ENCODE measurements around the gene KCTD13. TPM values are rescaled to one million over a fixed set of nuclear protein-coding genes. Genes with fewer than 3 reads are reported as not detected.

KCTD13 gene
- total RNA-seq, 1 donor from 2014 or later, result 38.2 TPM

DNA sequence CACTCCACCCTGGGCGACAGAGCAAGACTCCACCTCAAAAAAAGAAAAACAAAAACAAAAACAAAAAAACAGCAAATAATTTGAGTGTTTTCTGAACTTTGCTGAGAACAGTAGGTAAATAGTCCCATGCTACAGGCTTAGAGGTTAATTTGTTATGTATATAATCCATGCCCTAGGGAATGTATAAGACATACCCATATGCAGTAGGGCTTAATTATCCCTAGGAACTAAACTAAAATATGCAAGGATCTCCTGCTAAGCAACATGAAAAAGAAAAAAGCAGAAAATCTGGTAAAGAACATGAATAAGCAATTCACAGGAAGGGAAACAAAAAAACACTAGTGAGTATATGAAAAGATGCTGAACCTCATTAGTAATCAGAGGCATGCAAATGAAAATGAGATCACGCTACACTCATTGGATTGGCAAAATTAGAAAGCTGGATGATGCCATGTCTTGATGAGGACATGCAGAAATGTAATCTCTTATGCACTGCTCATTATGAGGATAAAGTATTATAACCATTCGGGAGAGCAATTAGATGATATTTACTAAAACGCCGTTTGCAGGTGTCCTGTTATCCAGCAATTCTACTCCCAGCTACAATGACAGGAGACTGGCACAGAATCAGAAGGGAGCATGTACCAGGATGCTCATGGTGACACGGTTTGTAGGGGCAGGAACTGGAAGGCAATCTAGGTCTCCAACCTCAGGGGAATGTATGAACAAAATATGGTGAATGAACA is 5.6 kb downstream of the KCTD13 start:
- Histone ChIP-seq H3K36me3 (ENCODE audit: control insufficient read depth, insufficient read depth, low read length) (no peaks in the 10 kb centered on the region), H3K27me3 (ENCODE audit: control insufficient read depth, insufficient read depth, low read length) (no peaks in the 10 kb centered on the region), H3K4me3 (ENCODE audit: low read depth, low read length) (no peak overlapping the region)
- no peak for DNase-seq (ENCODE audit: low read depth)
- TF ChIP-seq, protein P1, sequence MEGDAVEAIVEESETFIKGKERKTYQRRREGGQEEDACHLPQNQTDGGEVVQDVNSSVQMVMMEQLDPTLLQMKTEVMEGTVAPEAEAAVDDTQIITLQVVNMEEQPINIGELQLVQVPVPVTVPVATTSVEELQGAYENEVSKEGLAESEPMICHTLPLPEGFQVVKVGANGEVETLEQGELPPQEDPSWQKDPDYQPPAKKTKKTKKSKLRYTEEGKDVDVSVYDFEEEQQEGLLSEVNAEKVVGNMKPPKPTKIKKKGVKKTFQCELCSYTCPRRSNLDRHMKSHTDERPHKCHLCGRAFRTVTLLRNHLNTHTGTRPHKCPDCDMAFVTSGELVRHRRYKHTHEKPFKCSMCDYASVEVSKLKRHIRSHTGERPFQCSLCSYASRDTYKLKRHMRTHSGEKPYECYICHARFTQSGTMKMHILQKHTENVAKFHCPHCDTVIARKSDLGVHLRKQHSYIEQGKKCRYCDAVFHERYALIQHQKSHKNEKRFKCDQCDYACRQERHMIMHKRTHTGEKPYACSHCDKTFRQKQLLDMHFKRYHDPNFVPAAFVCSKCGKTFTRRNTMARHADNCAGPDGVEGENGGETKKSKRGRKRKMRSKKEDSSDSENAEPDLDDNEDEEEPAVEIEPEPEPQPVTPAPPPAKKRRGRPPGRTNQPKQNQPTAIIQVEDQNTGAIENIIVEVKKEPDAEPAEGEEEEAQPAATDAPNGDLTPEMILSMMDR (IDR thresholded peaks at IDR 0.05; ENCODE audit: insufficient read depth, low read length, poor library complexity, severe bottlenecking), result no peak

- no peaks in the 10 kb centered on the region for H3K36me3 ChIP-seq (ENCODE audit: control insufficient read depth, insufficient read depth, low read length)
- H3K27me3 ChIP-seq (ENCODE audit: control insufficient read depth, insufficient read depth, low read length), result no peaks in the 10 kb centered on the region
- DNase-seq (ENCODE audit: low read depth), result no peak
- TF ChIP-seq, protein P1 (IDR thresholded peaks at IDR 0.05; ENCODE audit: insufficient read depth, low read length, poor library complexity, severe bottlenecking), result no peak
- no peak overlapping the region for H3K4me3 ChIP-seq (ENCODE audit: low read depth, low read length)
Measured at GRCh38 chr16:29916979-29917378, 9.0 kb downstream of the KCTD13 start.

GRCh38 chr16:29915590-29916247 is 10.3 kb downstream of the KCTD13 start:
- no peak for DNase-seq (ENCODE audit: low read depth)
- Histone ChIP-seq H3K36me3 (ENCODE audit: control insufficient read depth, insufficient read depth, low read length) (no peaks in the 10 kb centered on the region), H3K4me3 (ENCODE audit: low read depth, low read length) (no peak overlapping the region), H3K27me3 (ENCODE audit: control insufficient read depth, insufficient read depth, low read length) (no peaks in the 10 kb centered on the region)
- TF ChIP-seq, protein P1 (IDR thresholded peaks at IDR 0.05; ENCODE audit: insufficient read depth, low read length, poor library complexity, severe bottlenecking), result no peak

- TF ChIP-seq, protein P1 (IDR thresholded peaks at IDR 0.05; ENCODE audit: insufficient read depth, low read length, poor library complexity, severe bottlenecking), result no peak
- H3K36me3 ChIP-seq (ENCODE audit: control insufficient read depth, insufficient read depth, low read length), result no peaks in the 10 kb centered on the region
- no peak for DNase-seq (ENCODE audit: low read depth)
- H3K27me3 ChIP-seq (ENCODE audit: control insufficient read depth, insufficient read depth, low read length), result no peaks in the 10 kb centered on the region
- H3K4me3 ChIP-seq (ENCODE audit: low read depth, low read length), result no peak overlapping the region
Measured at GRCh38 chr16:29913514-29913913, 12.5 kb downstream of the KCTD13 start.

GRCh38 chr16:29912087-29912486 is 13.9 kb downstream of the KCTD13 start:
- DNase-seq (ENCODE audit: low read depth), result no peak
- no peaks in the 10 kb centered on the region for H3K36me3 ChIP-seq (ENCODE audit: control insufficient read depth, insufficient read depth, low read length)
- H3K4me3 ChIP-seq (ENCODE audit: low read depth, low read length), result no peak overlapping the region
- TF ChIP-seq, protein P1 (IDR thresholded peaks at IDR 0.05; ENCODE audit: insufficient read depth, low read length, poor library complexity, severe bottlenecking), result no peak
- H3K27me3 ChIP-seq (ENCODE audit: control insufficient read depth, insufficient read depth, low read length), result no peaks in the 10 kb centered on the region
